ENCODE results near the gene TIGD1.
"Not testable (repeated sequence)": the region's sequence is repeated elsewhere in the genome, so short reads cannot be mapped to it uniquely, and the experiment has no call there.

Gene TIGD1

GRCh38 chr2:232550354-232551249 is at the start of gene TIGD1, which contains the start of gene EIF4E2:
TIGD1 (minus strand) TSS chr2:232550557; CDS start chr2:232549882, 675 bp downstream.
EIF4E2 (plus strand) TSS chr2:232550689; CDS start chr2:232550725, 36 bp downstream.
- peak; percentile 81 to 89 for DNase-seq

GRCh38 chr2:232598293-232598692 is 47.9 kb upstream of the TIGD1 start:
- no peak for DNase-seq

- no peak for DNase-seq
Observed at GRCh38 chr2:232597362-232598079, 47.2 kb upstream of the TIGD1 start.

- no peak for DNase-seq
Observed at GRCh38 chr2:232593982-232594381, 43.6 kb upstream of the TIGD1 start.

- DNase-seq: no peak
Observed at GRCh38 chr2:232592772-232593395, 42.5 kb upstream of the TIGD1 start.

- DNase-seq: no peak
Observed at GRCh38 chr2:232588680-232589585, 38.6 kb upstream of the TIGD1 start.

GRCh38 chr2:232588031-232588430 is 37.7 kb upstream of the TIGD1 start:
- no peak for DNase-seq

GRCh38 chr2:232587512-232587911 is 37.2 kb upstream of the TIGD1 start:
- no peak for DNase-seq

GRCh38 chr2:232586943-232587505 is 36.7 kb upstream of the TIGD1 start:
- no peak for DNase-seq

- DNase-seq: no peak
Observed at GRCh38 chr2:232584238-232584637, 33.9 kb upstream of the TIGD1 start.

GRCh38 chr2:232581725-232582124 is 31.4 kb upstream of the TIGD1 start:
- DNase-seq: no peak

- no peak for DNase-seq
Observed at GRCh38 chr2:232580648-232580981, 30.3 kb upstream of the TIGD1 start.

- no peak for DNase-seq
Observed at GRCh38 chr2:232578626-232579025, 28.3 kb upstream of the TIGD1 start.

GRCh38 chr2:232577841-232578240 is 27.5 kb upstream of the TIGD1 start:
- no peak for DNase-seq

GRCh38 chr2:232576995-232577394 is 26.6 kb upstream of the TIGD1 start:
- DNase-seq: no peak

- DNase-seq: no peak
Observed at GRCh38 chr2:232575404-232575746, 25.0 kb upstream of the TIGD1 start.

GRCh38 chr2:232574674-232575403 is 24.5 kb upstream of the TIGD1 start:
- no peak for DNase-seq

- no peak for DNase-seq
Observed at GRCh38 chr2:232573771-232574435, 23.5 kb upstream of the TIGD1 start.

GRCh38 chr2:232573042-232573441 is 22.7 kb upstream of the TIGD1 start:
- no peak for DNase-seq

GRCh38 chr2:232571026-232571474 is 20.7 kb upstream of the TIGD1 start:
- no peak for DNase-seq

GRCh38 chr2:232570481-232570880 is 20.1 kb upstream of the TIGD1 start:
- DNase-seq: not testable (repeated sequence)
